ENCODE results near the gene SCAI. TPM values are rescaled to one million over a fixed set of nuclear protein-coding genes. Genes with fewer than 3 reads are reported as not detected.

Gene SCAI
- total RNA-seq, 1 experiment from 2014 or later = 15.5 TPM

- H3K9me3 ChIP-seq (ENCODE audit: control insufficient read depth, low read depth, low read length) = no peaks in the 10 kb centered on the region
- no peak overlapping the region for H2BK15ac ChIP-seq (ENCODE audit: low read depth, low read length)
- H3T11ph ChIP-seq (ENCODE audit: low read length) = no peak overlapping the region
- H3K27me3 ChIP-seq (ENCODE audit: insufficient read depth, low read length) = no peaks in the 10 kb centered on the region
- no peak overlapping the region for H3K23ac ChIP-seq (ENCODE audit: insufficient read length, low read depth, low read length)
- H3K4me2 ChIP-seq (ENCODE audit: insufficient read depth, insufficient read length, low read length) = no peak overlapping the region
- no peak overlapping the region for H4K8ac ChIP-seq (replicated peaks; ENCODE audit: insufficient read length, low read depth, low read length)
- TF ChIP-seq CTCF (conservative IDR thresholded peaks at IDR 0.05) = no peak
- WGBS (ENCODE audit: extremely low coverage, insufficient read length, low lambda C conversion rate) = no CpG with 5 or more reads among the region's 2 CpGs
- Mint-ChIP-seq H3K9me3 (no peaks in the 10 kb centered on the region), H3K27me3 (ENCODE audit: low read depth) (no peaks in the 10 kb centered on the region), H3K4me1 (peaks cover 9% of the 10 kb centered on the region in 2 experiments), H3K4me3 (no peak overlapping the region), H3K36me3 (ENCODE audit: insufficient read depth in 1 of 3, low read depth in 3 of 3) (peaks cover 20 to 45% (median 35%) of the 10 kb centered on the region in 3 experiments; a peak in 6 of 7 replicates), H3K27ac (no peak overlapping the region)
- no peak overlapping the region for H2BK20ac ChIP-seq (ENCODE audit: low read depth, low read length, poor library complexity, severe bottlenecking)
- no peak overlapping the region for H2AFZ ChIP-seq (ENCODE audit: low read length)
- no peaks in the 10 kb centered on the region for H4K20me1 ChIP-seq (ENCODE audit: control insufficient read depth, insufficient read depth, insufficient read length)
- H4K5ac ChIP-seq (ENCODE audit: insufficient read length, low read depth, low read length) = no peak overlapping the region
- no peak overlapping the region for H3K18ac ChIP-seq (ENCODE audit: insufficient read length, low read depth, low read length)
- no peak overlapping the region for H4K91ac ChIP-seq (ENCODE audit: insufficient read length, low read depth, low read length)
- no peak overlapping the region for H2BK12ac ChIP-seq (ENCODE audit: insufficient read length, low read depth, low read length)
- H2AK5ac ChIP-seq (ENCODE audit: insufficient read length, low read length) = no peak overlapping the region
- no peak overlapping the region for H2BK5ac ChIP-seq (ENCODE audit: insufficient read length, low read length)
- H2BK120ac ChIP-seq (ENCODE audit: low read depth, low read length, poor library complexity, severe bottlenecking) = no peak overlapping the region
- no peaks in the 10 kb centered on the region for H3K79me1 ChIP-seq (ENCODE audit: insufficient read depth, low read depth, low read length, poor library complexity, severe bottlenecking)
- H3K4ac ChIP-seq (ENCODE audit: low read depth, low read length) = no peak overlapping the region
- no peak overlapping the region for H3K27ac ChIP-seq (ENCODE audit: insufficient read length, low read depth, low read length)
- no peaks in the 10 kb centered on the region for H3K79me2 ChIP-seq (ENCODE audit: insufficient read depth, low read length)
- no peak overlapping the region for H3K9ac ChIP-seq (ENCODE audit: extremely low read depth, insufficient read length, low read length)
- no peak for DNase-seq
- no peaks in the 10 kb centered on the region for H3K4me1 ChIP-seq (ENCODE audit: insufficient read depth, low read length)
- no peak overlapping the region for H3K14ac ChIP-seq (ENCODE audit: insufficient read depth, low read length)
- H3K23me2 ChIP-seq (ENCODE audit: insufficient read length, low read depth, low read length, poor library complexity, severe bottlenecking) = no peaks in the 10 kb centered on the region
- H3K56ac ChIP-seq (ENCODE audit: insufficient read length, low read depth, low read length) = no peak overlapping the region
These were observed 13.2 kb upstream of the SCAI start for GRCh38 chr9:125156551-125156950.

Data from H9 (cell line).